T follicular helper cell (primary cell): ENCODE results near the gene TMEM147.

ENCODE experiments used
- DNase-seq: peaks from one replicate; pipeline ENCODE4 v3.0.0-alpha.2; 2020; ENCODE audit warnings: low read depth

Gene TMEM147

GRCh38 chr19:35519291-35519690, 26.1 kb upstream of the TMEM147 start:
- no peak for DNase-seq

GRCh38 chr19:35521124-35521743, 24.2 kb upstream of the TMEM147 start:
- no peak for DNase-seq

- no peak for DNase-seq
Observed at GRCh38 chr19:35522745-35523327, 22.6 kb upstream of the TMEM147 start.

GRCh38 chr19:35524181-35524837, 21.1 kb upstream of the TMEM147 start:
- DNase-seq = no peak

- DNase-seq = no peak
Observed at GRCh38 chr19:35525873-35526272, 19.6 kb upstream of the TMEM147 start.

- DNase-seq = no peak
Observed at GRCh38 chr19:35528218-35529038, 17.0 kb upstream of the TMEM147 start, which contains the start of gene SBSN. TSS of gene SBSN (minus strand) at chr19:35528311. CDS start at chr19:35528281, 30 bp downstream.

GRCh38 chr19:35529241-35530218, 15.9 kb upstream of the TMEM147 start:
- no peak for DNase-seq

- no peak for DNase-seq
Observed at GRCh38 chr19:35531291-35531690, 14.1 kb upstream of the TMEM147 start.

- no peak for DNase-seq
Observed at GRCh38 chr19:35533201-35533821, 12.1 kb upstream of the TMEM147 start, which contains the start of gene GAPDHS. TSS of gene GAPDHS (plus strand) at chr19:35533456. CDS start at chr19:35533528, 72 bp downstream.

- peak; percentile 21 for DNase-seq
Observed at GRCh38 chr19:35533822-35534392, 11.5 kb upstream of the TMEM147 start.

GRCh38 chr19:35534803-35535480, 10.5 kb upstream of the TMEM147 start:
- DNase-seq = no peak

GRCh38 chr19:35539314-35539713, 6.1 kb upstream of the TMEM147 start:
- no peak for DNase-seq

- DNase-seq = no peak
Observed at GRCh38 chr19:35539850-35540249, 5.6 kb upstream of the TMEM147 start.

- DNase-seq = no peak
Observed at GRCh38 chr19:35540356-35540927, 5.0 kb upstream of the TMEM147 start.

GRCh38 chr19:35542209-35542608, 3.2 kb upstream of the TMEM147 start:
- no peak for DNase-seq

- no peak for DNase-seq
Observed at GRCh38 chr19:35543280-35544109, 1.9 kb upstream of the TMEM147 start.

- no peak for DNase-seq
Observed at GRCh38 chr19:35544110-35544802, 1.2 kb upstream of the TMEM147 start.

- DNase-seq = no peak
Observed at GRCh38 chr19:35545855-35546381, 492 bp downstream of the TMEM147 start.
